Measurements from ENCODE around the gene ME3. TPM values are rescaled to one million over a fixed set of nuclear protein-coding genes. Genes with fewer than 3 reads are reported as not detected.

Gene ME3
- total RNA-seq, 1 experiment from 2014 or later = 0.30 TPM

GRCh38 chr11:86513138-86513537 is 159.3 kb downstream of the ME3 start:
- Histone ChIP-seq H3K9ac (ENCODE audit: low read length) (no peak overlapping the region), H3K79me2 (ENCODE audit: insufficient read depth, low read length) (no peaks in the 10 kb centered on the region), H3K4me1 (ENCODE audit: control insufficient read depth in 1 of 2, insufficient read depth in 2 of 2, low read length in 2 of 2) (peaks cover 12 to 25% of the 10 kb centered on the region in 2 experiments), H4K20me1 (ENCODE audit: insufficient read depth) (no peaks in the 10 kb centered on the region), H3K27me3 (ENCODE audit: insufficient read depth, low read length) (no peaks in the 10 kb centered on the region), H3K9me2 (ENCODE audit: insufficient read depth) (no peaks in the 10 kb centered on the region), H3K9me3 (ENCODE audit: control insufficient read depth in 1 of 2, insufficient read depth in 1 of 2, low read depth in 1 of 2, low read length in 2 of 2) (no peaks in the 10 kb centered on the region; a peak in 1 of 4 replicates), H3K4me2 (ENCODE audit: low read length) (no peak overlapping the region), H2AFZ (ENCODE audit: low read depth, low read length, poor library complexity, severe bottlenecking) (no peak overlapping the region), H3K27ac (ENCODE audit: low read depth, low read length) (no peak overlapping the region), H3K36me3 (ENCODE audit: control insufficient read depth in 1 of 2, insufficient read depth in 2 of 2, low read length in 2 of 2) (no peaks in the 10 kb centered on the region), H3K4me3 (replicated peaks in 1 of 2; ENCODE audit: low read depth in 1 of 2, low read length in 2 of 2) (no peak overlapping the region)
- BruUV-seq (replicated peaks) = no TSS peak
- ChIA-PET POLR2A (no interaction called here), CTCF (no interaction called here), RAD21 (ENCODE audit: low non-redundant PET in 1 of 2, low total read pairs in 2 of 2, uncharacterized antibody in 2 of 2, unreplicated experiment in 2 of 2) (no interaction called here)
- intact Hi-C loops (cut with micrococcal nuclease) = no loop called here
- no peak for ATAC-seq
- DNase-seq (ENCODE audit: low read depth, low spot score) = no peak
- TF ChIP-seq REST (IDR thresholded peaks at IDR 0.05; ENCODE audit: low read depth) (no peak), ZNF274 (IDR thresholded peaks at IDR 0.05; ENCODE audit: low read depth, low read length) (no peak), CTCF (IDR thresholded peaks at IDR 0.05 in 2 of 3, conservative IDR thresholded peaks at IDR 0.05 in 1 of 3; ENCODE audit: borderline replicate concordance in 1 of 3, insufficient read depth in 1 of 3, low read depth in 2 of 3, low read length in 2 of 3) (no peak), JUND (IDR thresholded peaks at IDR 0.05) (no peak), CEBPB (IDR thresholded peaks at IDR 0.05; ENCODE audit: low read depth) (no peak), ELF1 (IDR thresholded peaks at IDR 0.05; ENCODE audit: borderline replicate concordance, low read depth) (no peak), POLR2AphosphoS5 (IDR thresholded peaks at IDR 0.05; ENCODE audit: low read depth, low read length) (no peak), ZFX (IDR thresholded peaks at IDR 0.05) (no peak), EZH2 (IDR thresholded peaks at IDR 0.05) (no peak), MAX (IDR thresholded peaks at IDR 0.05) (no peak), RAD21 (IDR thresholded peaks at IDR 0.05; ENCODE audit: low read depth) (no peak), POLR2A (IDR thresholded peaks at IDR 0.05; ENCODE audit: borderline replicate concordance, extremely low read depth, insufficient read depth, insufficient read length) (no peak), ATF3 (IDR thresholded peaks at IDR 0.05) (no peak)

Measured in HCT116 (cell line).